Heart right ventricle (tissue), 16 donors: ENCODE measurements around the gene NT5DC2. TPM values are rescaled to one million over a fixed set of nuclear protein-coding genes. Genes with fewer than 3 reads are reported as not detected.

Source experiments
- ATAC-seq, 8 donors: fragments of 200-7000 bp; cut with Tn5 transposase; one replicate each; pipeline ENCODE4 v1.9.1; 2020; ENCODE audit warnings: mild to moderate bottlenecking in 8 of 8, moderate library complexity in 8 of 8, moderate number of reproducible peaks in 1 of 8
- DNase-seq, 2 donors: peaks; one replicate each; pipeline ENCODE4 v3.0.0-alpha.2; 2020
- H3K27ac ChIP-seq, 10 donors: fragments of 200-600 bp; sonication (generic) in 2 of 10; one replicate each; pipeline versions ENCODE4 v1.5.0 to v1.8.0; 2020 to 2022; ENCODE audit warnings: mild to moderate bottlenecking in 3 of 10
- H3K27me3 ChIP-seq, 7 donors: fragments of 200-600 bp; one replicate each; pipeline ENCODE4 v1.8.0; 2021 to 2022; ENCODE audit warnings: mild to moderate bottlenecking in 2 of 7
- H3K36me3 ChIP-seq, 9 donors: fragments of 200-600 bp; sonication (generic) in 1 of 9; one replicate each; pipeline versions ENCODE4 v1.5.0 to v1.8.0; 2020 to 2022; ENCODE audit warnings: mild to moderate bottlenecking in 2 of 9
- H3K4me1 ChIP-seq, 9 donors: fragments of 200-600 bp; sonication (generic) in 1 of 9; one replicate each; pipeline versions ENCODE4 v1.5.0 to v1.8.0; 2020 to 2022; ENCODE audit warnings: mild to moderate bottlenecking in 4 of 9
- H3K4me3 ChIP-seq, 10 donors: fragments of 200-600 bp; sonication (generic) in 2 of 10; one replicate each; pipeline versions ENCODE4 v1.5.0 to v1.8.0; 2020 to 2022; ENCODE audit warnings: mild to moderate bottlenecking in 7 of 10, moderate library complexity in 2 of 10
- H3K9me3 ChIP-seq, 11 donors: fragments of 200-600 bp in 10 of 11; sonication (generic) in 2 of 11; one replicate each; pipeline versions ENCODE4 v1.5.0 to v1.8.0; 2013 to 2022; ENCODE audit warnings: mild to moderate bottlenecking in 2 of 11, control low read depth in 1 of 11, moderate library complexity in 1 of 11
- CTCF ChIP-seq, 9 donors: fragments of 200-600 bp; sonication (generic) in 2 of 9; IDR thresholded peaks; one replicate each; pipeline versions ENCODE4 v1.5.0 to v1.8.0; 2021 to 2022; ENCODE audit warnings: antibody characterized with exemption in 9 of 9, mild to moderate bottlenecking in 5 of 9, moderate library complexity in 1 of 9
- WGBS, 2 donors: extraction: QIAGEN DNeasy Blood & Tissue Kit; methylation state at CpG; one replicate each; pipeline ENCODE4 v1.1.7; 2013; ENCODE audit warnings: inconsistent platforms in 1 of 2; 5-methylcytosine and 5-hydroxymethylcytosine counted together
- intact Hi-C, 10 donors: fragments of 100-400 bp; cut with DNase I; formaldehyde crosslinking; loops; one replicate each; pipeline versions ENCODE4 v1.11.1 to v1.14.2; 2022
- polyA plus RNA-seq, 2 donors: library from polyadenylated mRNA; stranded (reverse); fragments of 200-250 nt; gene quantifications; one replicate each; pipeline ENCODE4 v1.2.3, GENCODE V29; 2013
- total RNA-seq, 10 donors: library from RNA; stranded (reverse); fragmentation: NEBNext Ultra II Directional in 3 of 10; extraction: Animal tissue kit (Norgen Biotek cat#: 25700) in 3 of 10; gene quantifications; one replicate each; pipeline versions ENCODE4 v1.2.1 to v1.2.4, GENCODE V29; 2021 to 2023
- donor health status: Arrhythmogenic right ventricular cardiomyopathy.
- donor health status: ischemic (EF 13 %, LVEDD 7.1; RV severe dilation, severe dysfunction).
- donor health status: healthy with polysubstance abuse.
- donor health status: DM: no; HTN: yes; CAD: no.
- donor health status: DM: no; HTN: no; CAD: no.
- donor health status: ischemic (EF 25% LVEDD 6.9; RV normal size, moderate dysfunction).
- donor health status: ischemic (EF 25% LVEDD 5.7; RV mildly dilated, moderate dysfunction).
- donor health status: healthy.
- donor health status: DM: yes; HTN: yes; CAD: no.
- donor health status: Ischemic cardiomyopathy.
- donor health status: ischemic (EF 35%, LVEDD 5.7; RV mildly dilated, moderate dysfunction).
- donor health status: nonischemic (EF 11% LVEDD 7.7; RV severe dilation, severe dysfunction).
- donor health status: DM: yes; HTN: yes; CAD: no.
- donor health status: PGD.
- donor health status: ischemic (EF 29% LVEDD 5.4; RV normal size, mild dysfunction).
- donor health status: nonischemic (EF 23%, LVEDD 6.1; RV moderate dilation, normal function).

The NT5DC2 gene
- total and polyA plus RNA-seq, 12 donors, result 25.1 to 138 (median 54.5) TPM

DNA sequence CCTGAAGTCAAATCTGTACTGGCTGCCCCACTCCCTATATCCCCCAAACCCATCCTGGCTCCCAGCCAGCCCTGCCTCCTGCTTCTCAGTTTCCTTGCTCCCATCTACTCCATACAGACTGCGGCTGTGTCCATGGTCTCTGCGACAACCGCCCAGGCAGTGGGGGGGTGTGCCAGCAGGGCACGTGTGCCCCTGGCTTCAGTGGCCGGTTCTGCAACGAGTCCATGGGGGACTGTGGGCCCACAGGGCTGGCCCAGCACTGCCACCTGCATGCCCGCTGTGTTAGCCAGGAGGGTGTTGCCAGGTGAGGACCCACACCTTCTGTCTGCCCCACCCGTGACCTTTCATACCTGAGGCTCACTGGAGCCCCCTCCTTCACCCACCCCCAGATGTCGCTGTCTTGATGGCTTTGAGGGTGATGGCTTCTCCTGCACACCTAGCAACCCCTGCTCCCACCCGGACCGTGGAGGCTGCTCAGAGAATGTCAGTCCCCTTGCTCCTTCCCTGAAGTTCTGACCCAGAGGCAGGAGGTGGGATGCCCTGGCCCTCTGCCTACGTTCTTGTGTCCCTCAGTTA is 23.8 kb downstream of the NT5DC2 start:
- 78 to 80% methylated on average over 12 of the region's 12 CpGs for WGBS, 2 donors
- Histone ChIP-seq H3K27me3 (no peaks in the 10 kb centered on the region), H3K36me3 (peaks cover 0 to 99% (median 0%) of the 10 kb centered on the region in 9 donors), H3K9me3 (no peaks in the 10 kb centered on the region), H3K27ac (no peak overlapping the region), H3K4me1 (no peaks in the 10 kb centered on the region), H3K4me3 (no peak overlapping the region)
- DNase-seq (no peak), ATAC-seq (no peak)
- intact Hi-C loops, result no loop called here
- no peak for TF ChIP-seq CTCF (IDR thresholded peaks at IDR 0.05)

- DNase-seq, result no peak
- intact Hi-C loops, result no loop called here
Measured at GRCh38 chr3:52507359-52507758, 26.3 kb downstream of the NT5DC2 start.

GRCh38 chr3:52506266-52506966 is 27.2 kb downstream of the NT5DC2 start:
- Histone ChIP-seq H3K36me3 (peaks cover 0 to 99% (median 0%) of the 10 kb centered on the region in 9 donors), H3K4me3 (no peak overlapping the region), H3K4me1 (no peaks in the 10 kb centered on the region), H3K27me3 (no peaks in the 10 kb centered on the region), H3K27ac (no peak overlapping the region), H3K9me3 (no peaks in the 10 kb centered on the region)
- WGBS, 2 donors, result 83 to 90% methylated on average over 27 of the region's 27 CpGs
- no peak for TF ChIP-seq CTCF (IDR thresholded peaks at IDR 0.05)
- intact Hi-C loops, result no loop called here
- ATAC-seq, result peak in 1 of 8 donors; percentile 6
- DNase-seq, result no peak

More at GRCh38 chr3:52507359-52507758, 26.3 kb downstream of the NT5DC2 start:
- no peak for TF ChIP-seq CTCF (IDR thresholded peaks at IDR 0.05)
- no peak for ATAC-seq
- Histone ChIP-seq H3K27me3 (no peaks in the 10 kb centered on the region), H3K36me3 (peaks cover 0 to 99% (median 0%) of the 10 kb centered on the region in 9 donors), H3K9me3 (no peaks in the 10 kb centered on the region), H3K27ac (no peak overlapping the region), H3K4me3 (no peak overlapping the region), H3K4me1 (no peaks in the 10 kb centered on the region)
- 75 to 81% methylated on average over 5 of the region's 5 CpGs for WGBS, 2 donors

- no peak overlapping the region for H3K27ac ChIP-seq
- H3K9me3 ChIP-seq, result no peaks in the 10 kb centered on the region
- DNase-seq, result no peak
- H3K4me1 ChIP-seq, result no peaks in the 10 kb centered on the region
- H3K36me3 ChIP-seq, result peaks cover 0 to 92% (median 0%) of the 10 kb centered on the region in 9 donors
- intact Hi-C loops, result no loop called here
- WGBS, 2 donors, result 84 to 87% methylated on average over 10 of the region's 10 CpGs
- H3K27me3 ChIP-seq, result no peaks in the 10 kb centered on the region
- ATAC-seq, result no peak
- no peak for TF ChIP-seq CTCF (IDR thresholded peaks at IDR 0.05)
- H3K4me3 ChIP-seq, result no peak overlapping the region
Measured at GRCh38 chr3:52504977-52505376, 28.7 kb downstream of the NT5DC2 start.
